Dermis blood vessel endothelial cell (primary cell): ENCODE results near the gene SHC3. TPM values are rescaled to one million over a fixed set of nuclear protein-coding genes. Genes with fewer than 3 reads are reported as not detected.

Experiments used
- DNase-seq: peaks from one replicate; pipeline ENCODE4 v3.0.0; 2010
- total RNA-seq: library from RNA; depleted of rRNA; stranded (reverse); fragments of >200 nt; gene quantifications from 2 replicates; pipeline ENCODE4 v1.2.3, GENCODE V29; 2014

Gene SHC3
- total RNA-seq, 1 donor from 2014 or later = 0.17 TPM

DNA sequence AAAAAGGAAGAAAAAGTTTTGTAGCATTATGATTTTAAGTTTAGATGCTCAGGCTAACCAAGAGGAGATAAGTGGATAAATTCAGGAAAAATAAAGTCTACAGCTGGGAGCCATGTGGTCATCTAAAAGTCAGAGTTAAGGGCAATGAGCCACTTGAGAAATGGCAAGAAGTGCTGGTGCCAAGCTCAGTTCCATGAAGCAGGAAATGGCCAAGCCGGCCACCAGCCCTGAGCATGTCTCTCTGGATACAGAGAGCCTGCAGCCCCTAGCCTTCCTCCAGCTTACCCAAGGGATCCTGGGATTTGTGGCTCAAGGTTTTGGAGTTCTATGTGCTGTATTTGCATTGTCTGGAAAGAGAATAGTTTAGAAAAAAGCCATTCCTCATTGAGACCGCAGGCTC lies 199.6 kb downstream of the SHC3 start:
- DNase-seq = no peak

GRCh38 chr9:88978034-88978433 lies 200.6 kb downstream of the SHC3 start:
- DNase-seq = no peak

GRCh38 chr9:88976890-88977257 lies 201.7 kb downstream of the SHC3 start:
- DNase-seq = no peak

DNA sequence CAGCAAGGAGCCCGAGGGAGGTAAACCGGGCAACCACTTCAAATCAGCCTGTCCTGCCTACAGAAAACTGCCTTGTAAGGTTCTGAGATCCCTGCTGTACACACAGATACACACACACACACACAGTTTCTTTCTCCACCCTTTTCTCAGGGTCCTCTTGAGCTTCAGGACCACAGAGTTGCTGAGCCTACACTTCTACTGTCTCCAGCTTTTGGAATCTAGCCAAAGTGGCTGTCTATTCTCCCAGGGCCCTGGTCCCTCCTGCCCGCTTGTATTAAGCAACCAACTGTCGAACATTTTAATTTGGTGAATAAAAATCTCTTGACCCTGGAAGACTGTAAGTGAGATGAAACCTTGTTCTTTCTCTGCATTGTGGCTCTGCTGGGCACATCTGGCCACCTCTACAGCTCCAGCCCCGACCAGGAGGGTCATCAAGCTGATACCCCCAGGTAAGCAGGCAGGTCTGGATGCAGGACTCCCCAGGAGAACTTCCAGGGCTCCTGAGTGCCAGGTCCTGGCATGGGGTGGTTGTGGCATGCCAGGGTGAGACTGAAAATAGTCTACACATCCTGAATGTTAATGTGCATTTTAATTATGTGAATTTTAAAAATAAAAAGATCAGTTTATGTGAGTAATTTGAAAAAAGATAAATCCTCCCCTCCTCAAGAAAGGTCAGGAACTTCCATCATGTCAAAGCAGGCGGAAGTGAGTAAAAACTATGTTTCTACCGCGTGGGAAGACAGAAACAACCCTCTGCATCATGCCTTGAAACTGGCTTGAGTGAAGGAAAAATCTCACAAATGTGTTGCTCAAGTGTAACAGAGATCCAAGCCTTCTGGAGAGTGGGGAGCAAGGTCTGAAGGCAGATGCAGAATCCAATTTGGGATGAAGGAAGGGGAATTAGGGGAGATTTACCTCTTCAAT lies 202.4 kb downstream of the SHC3 start:
- DNase-seq = no peak

GRCh38 chr9:88974641-88975040 lies 204.0 kb downstream of the SHC3 start:
- no peak for DNase-seq

DNA sequence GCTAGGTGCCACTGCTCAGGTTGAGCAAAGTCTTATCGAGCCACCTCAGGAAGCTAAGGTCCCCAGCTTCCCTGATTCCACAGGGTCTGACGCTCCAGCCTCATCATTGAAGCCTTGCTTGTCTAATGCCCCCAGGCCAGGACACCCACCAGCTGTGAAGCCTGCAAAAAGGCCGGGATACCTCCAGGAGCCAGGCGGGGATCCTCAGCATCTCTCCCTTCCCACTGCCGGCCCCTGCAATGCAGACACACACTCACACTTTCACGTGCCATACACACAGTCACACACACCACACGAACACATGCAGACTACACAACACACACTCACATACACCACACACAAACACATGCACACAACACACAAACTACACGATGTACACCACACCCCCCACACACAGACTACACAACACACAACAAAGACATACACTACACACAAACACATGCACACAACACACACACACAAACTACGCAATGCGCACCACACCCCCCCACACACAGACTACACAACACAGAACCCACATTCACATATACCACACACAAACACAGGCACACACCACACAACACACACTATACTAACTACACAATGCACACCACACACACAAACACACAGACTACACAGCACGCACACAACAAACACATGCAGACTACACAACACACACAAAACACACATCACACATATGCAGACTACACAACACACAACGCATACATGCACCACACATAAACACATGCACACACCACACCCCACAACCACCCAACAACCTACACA lies 205.2 kb downstream of the SHC3 start:
- no peak for DNase-seq

DNA sequence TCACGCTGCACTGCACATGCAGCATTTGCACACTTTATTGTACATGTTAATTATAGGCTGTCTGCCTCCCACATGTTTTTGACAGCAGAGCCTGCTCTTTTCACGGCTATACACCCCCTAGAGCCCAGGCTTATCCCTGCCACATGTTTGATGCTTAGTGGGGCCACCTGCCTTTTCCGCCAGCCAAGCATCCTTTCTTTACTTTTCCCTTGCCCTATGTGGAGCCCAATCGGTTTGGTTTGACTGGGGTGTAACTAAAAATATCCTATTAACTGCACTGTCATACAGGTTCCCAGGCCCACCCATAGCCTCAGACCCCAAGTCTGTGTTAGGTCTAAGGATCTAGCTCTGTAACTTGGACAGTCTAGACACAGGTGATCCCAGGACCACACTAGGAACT lies 206.2 kb downstream of the SHC3 start:
- DNase-seq = no peak

- no peak for DNase-seq
Measured at GRCh38 chr9:88971131-88971960, 207.3 kb downstream of the SHC3 start.

DNA sequence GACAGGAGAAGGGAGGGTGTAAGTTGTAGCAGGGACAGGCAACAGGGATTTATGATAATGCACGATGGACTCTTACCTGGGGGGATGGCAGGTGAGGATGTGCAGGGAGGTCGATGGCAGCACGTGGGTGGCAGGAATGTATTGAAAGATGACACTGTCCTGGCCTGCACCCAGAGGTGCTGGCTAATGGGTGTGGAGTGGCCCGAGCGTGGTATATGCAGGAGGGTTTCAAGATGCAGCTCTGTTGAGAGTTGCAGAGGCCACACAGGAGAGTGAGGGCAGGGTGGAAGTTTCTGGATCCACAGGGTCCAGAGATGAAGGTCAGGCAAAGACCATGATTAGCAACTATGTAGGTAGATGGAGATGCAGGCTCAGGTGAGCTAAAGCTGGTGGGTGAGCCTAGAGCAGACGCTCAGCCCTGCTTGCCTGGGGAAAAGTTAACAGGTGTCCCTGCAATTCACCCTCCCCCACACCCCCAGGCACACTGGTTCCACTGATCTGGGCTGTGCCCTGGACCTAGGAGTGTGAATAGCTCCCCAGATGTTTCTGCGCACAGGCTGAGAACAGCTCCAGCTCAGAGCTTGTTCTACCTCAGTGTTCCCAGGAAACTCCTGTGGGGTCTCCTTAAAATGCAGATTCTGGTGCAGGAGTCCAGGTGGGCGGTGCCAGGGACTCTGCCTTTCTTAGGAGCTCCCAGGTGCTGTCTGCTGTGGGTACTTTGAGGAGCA lies 208.8 kb downstream of the SHC3 start:
- no peak for DNase-seq

DNA sequence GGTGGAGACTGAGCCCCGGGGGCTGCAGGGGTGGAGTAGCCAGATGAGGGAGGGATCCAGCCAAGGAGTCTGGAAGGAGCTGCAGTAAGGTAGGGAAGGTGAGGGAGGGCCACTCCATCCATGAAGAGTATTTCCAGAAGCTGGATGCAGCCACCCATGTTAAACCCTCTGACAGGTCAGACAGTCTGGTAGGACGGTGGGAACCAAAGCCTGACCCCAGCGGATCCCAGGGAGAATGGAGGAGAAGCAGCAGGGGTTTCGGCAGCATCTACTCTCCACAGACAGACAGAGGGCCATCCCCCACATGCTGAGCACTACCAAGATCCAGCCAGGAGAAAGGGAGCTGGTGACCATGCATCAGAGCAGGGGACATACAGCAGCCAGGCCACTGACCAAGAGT lies 209.8 kb downstream of the SHC3 start:
- no peak for DNase-seq

GRCh38 chr9:88966894-88967676 lies 211.5 kb downstream of the SHC3 start:
- no peak for DNase-seq

DNA sequence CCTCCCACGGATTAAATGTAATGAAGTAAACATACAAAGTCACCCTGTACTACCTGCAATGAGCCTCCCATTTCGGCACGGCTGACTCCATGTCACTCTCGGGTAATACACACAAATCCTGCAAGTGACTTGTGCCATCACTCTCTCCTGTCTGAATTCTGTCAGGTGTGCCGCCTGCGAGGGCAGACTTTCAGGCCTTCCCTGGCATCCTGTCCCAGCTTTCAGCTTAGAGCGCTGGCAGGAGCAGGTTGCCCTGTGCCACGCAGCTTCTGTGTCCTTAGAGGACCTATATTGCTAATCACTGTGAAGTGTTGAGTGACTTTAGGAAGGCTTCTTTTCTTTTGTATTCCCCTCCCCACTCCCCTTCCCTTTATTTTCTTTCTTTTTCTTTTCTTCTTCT lies 213.1 kb downstream of the SHC3 start:
- no peak for DNase-seq

DNA sequence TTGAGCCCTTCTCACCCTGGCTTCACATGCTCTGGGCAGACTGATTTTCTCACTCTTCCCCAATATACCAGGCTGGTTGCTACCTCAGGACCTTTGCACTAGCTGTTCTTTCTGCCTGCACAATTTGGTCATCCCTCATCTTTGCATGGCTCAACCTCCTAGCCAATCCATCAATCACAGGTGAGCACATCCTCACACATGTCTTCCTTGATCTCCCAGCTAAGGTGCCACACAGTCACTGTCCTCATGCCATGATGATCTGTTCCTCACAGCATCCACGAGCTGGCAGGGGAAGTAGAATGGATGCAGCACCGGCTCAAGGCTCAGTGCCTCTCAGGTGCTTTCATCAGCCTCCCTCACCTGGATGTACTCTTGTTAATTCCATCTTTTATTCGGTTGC lies 218.0 kb downstream of the SHC3 start:
- DNase-seq = no peak

DNA sequence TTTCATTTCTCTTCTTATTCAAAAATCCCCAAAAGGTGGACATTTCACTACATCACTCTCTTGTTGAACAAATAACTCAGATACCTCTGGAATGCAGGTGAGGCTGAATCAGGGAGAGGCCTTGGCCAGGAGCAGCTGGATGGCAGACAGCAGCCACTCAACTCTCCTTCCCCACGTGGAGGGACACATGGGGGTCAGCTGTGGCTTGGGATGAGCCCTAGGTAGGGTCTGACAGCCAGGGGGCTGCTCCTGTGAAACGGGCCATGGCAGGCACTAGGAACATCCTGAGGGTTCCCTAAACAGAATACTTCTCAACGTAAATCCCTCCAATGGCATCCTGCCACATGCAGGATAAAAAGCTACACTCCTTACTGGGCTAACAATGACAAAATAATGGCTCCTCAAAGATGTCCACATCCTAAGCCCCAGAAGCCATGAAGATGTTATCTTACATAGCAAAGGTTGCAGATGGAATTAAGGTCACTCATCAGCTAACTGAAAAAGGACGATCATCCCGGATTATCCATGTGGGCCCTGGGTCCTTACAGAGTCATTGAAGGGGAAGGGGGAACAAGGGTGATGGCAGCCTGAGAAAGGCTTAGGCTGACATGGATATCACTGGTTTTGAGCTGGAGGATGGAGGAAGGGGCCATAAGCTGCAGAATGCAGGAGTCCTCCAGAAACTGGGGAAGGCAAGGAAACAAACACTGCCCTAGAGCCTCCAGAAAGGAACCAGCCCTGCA lies 218.7 kb downstream of the SHC3 start:
- no peak for DNase-seq

DNA sequence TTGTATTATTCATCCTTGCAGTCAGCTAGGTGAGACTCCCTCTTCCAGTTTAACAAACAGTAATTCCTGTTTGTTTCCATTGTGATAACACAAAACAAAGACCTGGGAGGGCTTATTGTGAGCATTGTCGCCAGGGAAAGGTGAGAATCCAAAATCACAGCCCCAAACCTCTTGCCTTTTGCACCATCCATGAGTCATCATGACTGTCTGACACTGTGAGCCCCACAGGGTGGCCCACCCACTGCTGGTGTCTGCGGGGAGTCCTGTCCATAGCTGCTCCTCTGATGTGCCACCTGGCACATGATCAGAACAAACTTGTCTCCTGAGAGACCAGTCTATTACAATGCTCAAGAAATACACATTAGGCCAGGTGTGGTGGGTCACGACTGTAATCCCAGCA lies 221.1 kb downstream of the SHC3 start:
- no peak for DNase-seq

Other genes starting within 250 kb of the SHC3 start
- gene S1PR3, start 187.3 kb downstream of the SHC3 start, total RNA-seq = 1.0 and 3.6 TPM in 2 replicates
- 115 and 161 TPM in 2 replicates for gene CKS2, start 132.4 kb upstream of the SHC3 start, total RNA-seq
- gene SECISBP2, start 139.7 kb upstream of the SHC3 start, total RNA-seq = 30.0 and 30.1 TPM in 2 replicates